Stromal cell of bone marrow (primary cell): ENCODE data around the gene XXYLT1.
"Not testable (repeated sequence)": the region's sequence is repeated elsewhere in the genome, so short reads cannot be mapped to it uniquely, and the experiment has no call there.

Experiments
- DNase-seq: peaks from one replicate; pipeline ENCODE4 v3.0.0-alpha.2; 2012; ENCODE audit warnings: low read depth

The XXYLT1 gene

DNA sequence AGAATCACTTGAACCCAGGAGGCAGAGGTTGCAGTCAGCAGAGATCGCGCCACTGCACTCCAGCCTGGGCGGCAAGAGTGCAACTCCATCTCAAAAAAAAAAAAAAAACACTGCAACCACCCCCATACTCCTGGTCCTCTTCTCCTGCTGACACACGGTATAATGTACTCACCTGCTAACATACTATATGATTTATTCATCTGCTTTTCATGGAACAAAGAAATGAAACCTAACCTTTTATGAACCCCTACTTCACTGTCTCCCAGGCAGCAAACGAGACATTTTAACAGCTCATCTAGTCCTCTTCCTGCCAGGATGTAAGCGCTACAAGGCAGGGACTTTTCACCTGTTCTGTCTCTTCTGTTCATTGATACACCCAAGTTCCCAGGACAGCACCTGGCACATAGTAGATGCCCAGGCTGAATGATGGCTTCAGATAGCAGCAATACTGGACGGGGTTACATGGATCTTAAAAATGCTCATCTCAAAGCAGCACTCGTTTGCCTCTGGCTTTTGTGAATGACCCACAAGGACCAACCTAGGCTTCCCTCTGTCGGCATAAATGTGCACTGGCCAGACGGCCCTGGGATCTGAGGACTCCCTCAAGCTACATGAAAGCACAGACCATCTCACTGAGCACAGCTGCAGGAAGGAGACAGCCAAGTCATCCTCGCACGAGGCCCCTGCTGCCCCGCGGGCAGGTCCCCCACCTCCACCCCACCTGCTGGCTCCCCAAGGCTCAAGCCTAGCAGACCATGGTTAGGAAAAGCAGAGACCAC lies 20.3 kb downstream of the XXYLT1 start:
- no peak for DNase-seq

- no peak for DNase-seq
Observed at GRCh38 chr3:195249858-195250464, 21.0 kb downstream of the XXYLT1 start.

GRCh38 chr3:195249057-195249770 lies 21.7 kb downstream of the XXYLT1 start:
- no peak for DNase-seq

- no peak for DNase-seq
Observed at GRCh38 chr3:195248281-195248680, 22.7 kb downstream of the XXYLT1 start.

- no peak for DNase-seq
Observed at GRCh38 chr3:195247863-195248189, 23.1 kb downstream of the XXYLT1 start.

GRCh38 chr3:195247086-195247862 lies 23.7 kb downstream of the XXYLT1 start:
- DNase-seq = no peak

DNA sequence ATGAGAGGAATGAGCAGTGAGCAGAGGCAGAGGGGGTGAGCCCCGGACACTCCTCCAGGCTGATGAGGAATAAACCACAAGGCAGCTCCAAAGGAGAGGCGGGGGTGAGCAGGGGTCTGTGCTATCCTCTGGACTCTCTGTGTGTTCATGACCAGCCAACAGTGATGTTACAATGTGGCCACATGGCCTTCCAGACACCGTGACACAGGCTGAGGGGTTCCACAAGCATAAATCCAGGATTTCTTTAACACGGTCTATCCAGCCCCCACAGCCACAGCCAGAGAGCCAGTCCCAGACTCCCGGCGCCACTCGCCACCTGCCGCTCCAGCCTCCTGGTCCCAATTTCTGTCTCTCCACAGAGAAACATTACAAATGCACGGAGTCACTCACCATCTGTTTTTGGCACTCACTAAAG lies 24.4 kb downstream of the XXYLT1 start:
- no peak for DNase-seq

DNA sequence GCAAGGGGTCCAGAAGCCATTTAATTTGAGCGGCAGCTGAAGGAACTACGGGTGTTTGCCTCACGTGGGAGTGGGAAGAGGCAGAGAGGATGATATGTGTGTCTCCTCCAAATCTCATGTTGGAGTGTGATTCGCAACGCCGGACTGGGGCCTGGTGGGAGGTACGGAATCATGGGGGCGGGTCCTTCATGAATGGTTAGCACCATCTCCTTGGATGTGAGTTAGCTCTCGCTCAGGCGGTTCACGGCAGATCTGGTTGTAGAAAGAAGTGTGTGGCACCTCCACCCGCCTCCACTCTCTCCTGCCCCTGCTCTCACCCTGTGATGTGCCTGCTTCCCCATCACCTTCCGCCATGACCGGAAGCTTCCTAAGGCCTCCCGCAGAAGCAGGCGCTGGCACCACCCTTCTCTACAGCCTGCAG lies 25.4 kb downstream of the XXYLT1 start:
- no peak for DNase-seq

- no peak for DNase-seq
Observed at GRCh38 chr3:195241592-195242355, 29.2 kb downstream of the XXYLT1 start.

DNA sequence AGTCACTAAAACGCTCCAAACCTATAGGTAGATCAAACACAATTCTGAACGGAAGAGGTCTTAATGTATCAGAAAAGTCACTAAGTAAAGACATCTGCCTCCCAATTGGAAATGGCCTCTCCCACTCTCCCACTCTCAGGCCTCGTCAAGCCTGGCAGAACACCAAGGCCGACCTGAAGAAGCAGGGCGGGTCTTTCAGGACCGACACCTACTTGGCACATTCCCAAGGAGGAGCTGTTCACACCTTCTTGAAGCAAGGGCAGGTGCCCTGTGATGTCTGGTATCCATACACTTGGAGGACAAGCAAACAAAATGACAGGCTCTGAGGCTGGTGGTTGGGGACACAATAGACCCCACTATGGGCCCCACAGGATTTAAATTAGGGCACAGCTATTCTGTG lies 30.0 kb downstream of the XXYLT1 start:
- DNase-seq = no peak

DNA sequence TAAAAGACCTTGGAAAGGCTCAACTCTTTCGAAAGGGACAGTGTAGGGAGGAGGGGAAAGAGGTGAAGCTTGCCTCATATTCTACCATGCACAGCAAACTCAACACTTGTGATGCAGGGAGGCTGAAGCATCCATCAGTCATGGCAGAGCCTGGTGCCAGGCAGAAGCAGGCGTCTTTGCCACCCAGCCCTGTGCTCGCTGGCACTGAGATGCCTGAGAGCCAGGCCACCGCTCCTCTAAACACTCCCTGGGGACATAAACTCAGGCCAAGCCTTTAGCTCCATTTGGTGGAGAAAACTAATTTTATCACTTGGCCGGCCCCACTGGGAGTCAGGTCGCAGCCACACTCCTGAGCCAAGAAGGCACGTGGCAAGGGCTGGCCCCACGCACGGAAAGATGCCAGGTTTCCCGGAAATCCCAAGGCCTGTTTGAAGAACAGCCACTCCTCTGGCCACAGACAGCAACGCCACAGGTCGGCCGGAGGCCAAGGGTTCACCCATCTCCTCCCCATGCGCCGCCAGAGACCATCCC lies 30.7 kb downstream of the XXYLT1 start:
- DNase-seq = no peak

DNA sequence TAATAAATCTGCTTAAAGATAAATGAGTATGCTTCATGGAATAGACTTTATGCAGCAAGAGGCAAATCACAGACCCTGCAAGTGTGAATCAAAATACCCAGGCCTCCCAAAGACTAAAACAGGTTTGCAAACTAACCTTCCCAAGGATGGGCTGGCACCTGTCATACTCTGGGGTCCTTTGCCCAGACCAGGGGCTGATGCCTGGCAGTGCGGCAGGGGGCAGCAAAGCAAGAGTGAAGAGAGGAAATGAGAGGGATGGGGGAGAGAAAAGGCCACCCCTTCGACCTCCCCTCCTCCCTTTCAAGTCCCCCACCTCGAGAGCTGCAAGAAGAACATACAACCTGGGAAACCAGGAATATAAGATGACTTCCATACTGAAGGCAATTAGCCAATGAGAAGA lies 31.8 kb downstream of the XXYLT1 start:
- no peak for DNase-seq

DNA sequence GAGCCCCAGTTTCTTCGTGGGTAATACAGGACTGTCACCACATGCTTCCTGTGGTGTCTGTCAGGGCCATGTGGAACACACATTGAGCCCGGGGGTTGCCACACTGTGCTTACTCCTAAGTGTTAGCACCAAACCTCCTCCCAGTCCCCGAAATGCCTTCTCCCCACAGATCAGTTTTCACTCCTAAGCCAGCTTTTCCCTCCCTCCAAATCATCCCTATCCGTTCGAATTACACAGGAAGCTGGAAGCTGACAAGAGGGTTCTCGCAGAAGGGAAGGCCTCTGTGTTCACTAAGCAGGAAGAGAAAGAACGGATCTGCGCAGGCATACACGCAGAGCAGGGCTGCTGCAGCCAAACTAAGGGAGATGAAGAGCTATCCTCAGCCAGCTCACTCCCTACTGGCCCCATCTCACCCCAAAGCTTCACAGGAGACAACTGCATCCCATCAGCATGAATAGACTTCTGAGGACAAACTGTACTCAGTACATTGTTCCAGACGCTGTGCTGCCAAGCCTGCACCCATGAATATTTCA lies 32.3 kb downstream of the XXYLT1 start:
- no peak for DNase-seq

DNA sequence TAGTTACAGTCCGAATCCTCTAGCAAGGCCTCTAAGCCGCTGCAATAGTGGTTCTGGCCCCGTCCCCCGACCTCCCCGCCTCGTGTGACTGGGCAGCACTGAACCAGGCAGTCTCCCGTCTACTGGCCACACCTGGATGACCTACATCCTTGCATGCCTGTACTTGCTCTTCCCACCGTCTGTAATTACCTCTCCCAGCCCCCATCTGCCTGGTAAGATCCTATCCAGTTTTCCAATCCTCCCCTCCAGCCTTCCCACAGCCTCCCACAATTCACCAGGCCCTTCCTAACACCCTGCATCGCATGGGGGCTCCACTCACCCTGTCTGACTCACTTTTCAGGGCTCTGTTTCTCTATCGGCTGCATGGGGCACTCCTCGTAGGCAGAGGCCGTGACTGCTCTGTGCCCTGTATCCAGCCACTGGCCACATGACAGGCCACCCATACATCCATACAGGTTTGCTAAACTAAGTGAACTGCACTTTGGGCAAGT lies 32.8 kb downstream of the XXYLT1 start:
- no peak for DNase-seq

DNA sequence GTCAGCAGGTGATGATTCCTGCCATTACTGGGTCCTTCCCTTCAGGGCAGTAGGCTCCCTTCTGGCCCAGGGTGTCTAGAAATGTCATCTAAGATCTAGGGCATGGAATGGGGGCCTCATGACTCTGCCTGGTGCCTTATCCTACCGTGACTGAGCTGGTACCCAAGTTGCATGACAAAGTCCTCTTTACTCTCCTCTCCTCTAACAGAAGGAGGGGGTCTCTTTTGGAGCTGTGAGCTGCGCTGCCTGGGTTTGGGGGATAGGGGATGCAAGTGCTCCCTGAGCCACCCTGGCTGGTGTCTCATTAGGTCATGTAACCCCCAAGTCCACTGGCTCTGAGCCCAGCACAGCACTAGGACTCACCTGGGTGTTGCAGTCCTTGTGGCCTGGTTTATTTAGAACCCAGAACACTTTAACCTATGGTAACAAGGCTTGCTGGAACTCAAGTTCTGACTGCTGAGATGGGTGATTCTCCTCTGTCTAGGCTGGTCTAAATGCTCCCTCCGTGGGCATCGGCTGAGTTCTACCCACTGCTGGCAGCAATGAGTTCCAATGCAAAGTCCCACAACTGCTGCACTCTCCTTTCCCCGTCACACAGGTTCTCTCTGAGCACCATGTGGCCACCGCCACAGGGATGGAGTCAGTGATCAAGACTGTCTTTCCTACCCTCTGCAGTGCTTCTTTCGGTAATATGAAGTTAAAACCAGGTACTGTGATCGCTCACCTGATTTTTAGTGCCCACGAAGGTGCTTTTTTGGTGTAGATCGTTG lies 34.0 kb downstream of the XXYLT1 start:
- DNase-seq = no peak

- no peak for DNase-seq
Observed at GRCh38 chr3:195236076-195236798, 34.7 kb downstream of the XXYLT1 start.

DNA sequence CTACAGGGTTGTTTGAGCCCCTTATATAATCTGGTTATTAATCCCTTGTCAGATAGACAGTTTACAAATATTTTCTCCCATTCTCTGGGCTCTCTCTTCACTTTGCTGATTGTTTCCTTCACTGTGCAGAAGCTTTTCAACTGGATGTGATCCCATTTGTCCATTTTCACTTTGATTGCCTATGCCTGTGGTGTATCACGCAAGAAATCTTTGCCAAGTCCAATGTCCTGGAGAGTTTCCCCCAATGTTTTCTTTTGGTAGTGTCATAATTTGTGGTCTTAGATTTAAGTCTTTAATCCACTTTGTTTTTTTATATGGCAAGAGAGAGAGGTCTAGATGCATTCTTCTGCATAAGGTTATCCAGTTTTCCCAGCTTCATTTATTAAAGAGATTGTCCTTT lies 40.7 kb downstream of the XXYLT1 start:
- no peak for DNase-seq

DNA sequence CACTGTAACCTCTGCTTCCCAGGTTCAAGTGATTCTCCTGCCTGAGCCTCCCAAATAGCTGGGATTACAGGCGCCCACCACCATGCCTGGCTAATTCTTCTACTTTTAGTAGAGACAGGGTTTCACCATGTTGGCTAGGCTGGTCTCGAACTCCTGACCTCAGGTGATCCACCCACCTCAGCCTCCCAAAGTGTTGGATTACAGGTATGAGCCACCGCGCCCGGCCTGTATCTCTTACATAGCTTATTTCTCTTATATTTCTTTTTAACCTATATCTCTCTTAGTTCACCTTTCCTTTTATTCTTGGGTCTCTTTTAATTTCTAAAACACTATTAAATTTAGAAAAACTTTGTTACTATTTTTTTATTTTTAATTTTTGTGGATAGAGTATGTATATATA lies 42.1 kb downstream of the XXYLT1 start:
- DNase-seq = not testable (repeated sequence)

- DNase-seq = no peak
Observed at GRCh38 chr3:195227871-195228270, 43.1 kb downstream of the XXYLT1 start.
